H1 (cell line): ENCODE measurements around the gene GRIK4. TPM values are rescaled to one million over a fixed set of nuclear protein-coding genes. Genes with fewer than 3 reads are reported as not detected.

ENCODE experiments used
- RBBP5 ChIP-seq: IDR thresholded peaks from 2 replicates; pipeline ENCODE4 v1.7.1; 2012; ENCODE audit warnings: low read depth, mild to moderate bottlenecking, inconsistent platforms, low read length, moderate library complexity, borderline replicate concordance
- TAF1 ChIP-seq: IDR thresholded peaks from 2 replicates; pipeline ENCODE4 v1.6.1; 2011; ENCODE audit warnings: mild to moderate bottlenecking, low read depth, low read length
- polyA plus RNA-seq, 7 experiments: library from polyadenylated mRNA; depleted of rRNA in 3 of 7; stranded (reverse) in 5 of 7; unstranded in 2 of 7; fragments of >200 nt in 5 of 7; fragments of 200-250 nt in 2 of 7; gene quantifications; 1 replicate in 5 of 7; 2 replicates in 1 of 7; 4 replicates in 1 of 7; pipeline versions ENCODE4 v1.2.1 to v1.2.3, GENCODE V29; 2011 to 2013; ENCODE audit warnings: missing spikeins in 2 of 7, mixed read lengths in 2 of 7
- total RNA-seq: library from RNA; stranded (reverse); fragmentation: NEBNext Ultra II Directional; extraction: Animal tissue kit (Norgen Biotek cat#: 25700); gene quantifications from 2 replicates; pipeline ENCODE4 v1.2.1, GENCODE V29; 2021
- TF ChIP-seq, protein P1 (sequence below): IDR thresholded peaks from 2 replicates; pipeline ENCODE4 v1.6.1; 2012; ENCODE audit warnings: inconsistent platforms

GRIK4 gene
- total and polyA plus RNA-seq, 2 of the 8 experiments (the other 6 are each of a cell fraction or from before 2014, with no cell fraction given): 1.2 to 2.9 TPM

DNA sequence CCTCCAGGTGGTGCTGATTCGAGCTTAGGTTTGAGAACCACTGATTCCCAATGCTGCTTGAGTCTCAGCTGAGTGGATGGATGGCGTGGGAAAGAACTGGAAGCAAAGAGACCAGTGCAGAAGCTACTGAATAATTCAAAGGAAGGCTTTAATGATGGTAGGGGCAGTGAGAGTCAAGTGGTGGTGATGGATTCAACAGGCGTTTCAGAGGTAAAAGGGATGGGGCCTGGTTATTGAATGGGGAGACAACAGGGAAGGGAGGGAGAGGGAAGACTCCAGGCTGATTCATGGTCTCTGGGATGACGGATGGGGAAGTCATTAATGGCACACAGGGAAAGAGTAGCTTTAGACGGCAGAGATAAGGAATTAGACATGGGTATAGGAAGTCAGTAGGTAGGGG lies 408.0 kb downstream of the GRIK4 start (continued):
- no peak for TF ChIP-seq TAF1
- TF ChIP-seq, protein P1, sequence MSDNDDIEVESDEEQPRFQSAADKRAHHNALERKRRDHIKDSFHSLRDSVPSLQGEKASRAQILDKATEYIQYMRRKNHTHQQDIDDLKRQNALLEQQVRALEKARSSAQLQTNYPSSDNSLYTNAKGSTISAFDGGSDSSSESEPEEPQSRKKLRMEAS: no peak
- TF ChIP-seq RBBP5: no peak
